HG03135 (cell line): ENCODE data around the gene FMN1.

Source experiments
- ATAC-seq: cut with Tn5 transposase; IDR thresholded peaks from one replicate; pipeline ENCODE4 v1.9.1; 2021; ENCODE audit warnings: mild to moderate bottlenecking, moderate library complexity; ENCODE audit not compliant: unreplicated experiment

Gene FMN1

GRCh38 chr15:33068511-33068990 is 126.0 kb downstream of the FMN1 start:
- ATAC-seq: no peak

GRCh38 chr15:33068007-33068481 is 126.5 kb downstream of the FMN1 start:
- no peak for ATAC-seq

- no peak for ATAC-seq
These were observed 127.1 kb downstream of the FMN1 start for GRCh38 chr15:33067456-33067855.

- no peak for ATAC-seq
These were observed 127.9 kb downstream of the FMN1 start for GRCh38 chr15:33066584-33066983.

- ATAC-seq: no peak
These were observed 129.6 kb downstream of the FMN1 start for GRCh38 chr15:33064878-33065277.

- no peak for ATAC-seq
These were observed 135.3 kb downstream of the FMN1 start for GRCh38 chr15:33059184-33059583.

- no peak for ATAC-seq
These were observed 136.7 kb downstream of the FMN1 start for GRCh38 chr15:33057845-33058244.

GRCh38 chr15:33055962-33056361 is 138.6 kb downstream of the FMN1 start:
- no peak for ATAC-seq

GRCh38 chr15:33051528-33051927 is 143.0 kb downstream of the FMN1 start:
- no peak for ATAC-seq

GRCh38 chr15:33048255-33048654 is 146.3 kb downstream of the FMN1 start:
- no peak for ATAC-seq

- ATAC-seq: no peak
These were observed 147.4 kb downstream of the FMN1 start for GRCh38 chr15:33047077-33047476.

GRCh38 chr15:33046329-33046728 is 148.2 kb downstream of the FMN1 start:
- ATAC-seq: no peak

GRCh38 chr15:33045066-33045810 is 149.3 kb downstream of the FMN1 start:
- ATAC-seq: no peak

GRCh38 chr15:33044598-33044997 is 149.9 kb downstream of the FMN1 start:
- no peak for ATAC-seq

GRCh38 chr15:33043636-33044035 is 150.9 kb downstream of the FMN1 start:
- no peak for ATAC-seq

GRCh38 chr15:33040496-33040895 is 154.0 kb downstream of the FMN1 start:
- no peak for ATAC-seq

- ATAC-seq: no peak
These were observed 159.9 kb downstream of the FMN1 start for GRCh38 chr15:33034588-33034987.

GRCh38 chr15:33032053-33032452 is 162.5 kb downstream of the FMN1 start:
- no peak for ATAC-seq

GRCh38 chr15:33031324-33031821 is 163.1 kb downstream of the FMN1 start:
- no peak for ATAC-seq

GRCh38 chr15:33030315-33030714 is 164.2 kb downstream of the FMN1 start:
- ATAC-seq: no peak

GRCh38 chr15:33029109-33029652 is 165.3 kb downstream of the FMN1 start:
- ATAC-seq: no peak

GRCh38 chr15:33028495-33028894 is 166.0 kb downstream of the FMN1 start:
- ATAC-seq: no peak
